ENCODE measurements around the gene SP3. TPM values are rescaled to one million over a fixed set of nuclear protein-coding genes. Genes with fewer than 3 reads are reported as not detected.

The SP3 gene
- total RNA-seq, 2 experiments from 2014 or later = 115 to 150 TPM

- intact Hi-C loops (cut with micrococcal nuclease; ENCODE audit: unreplicated experiment) = loop anchor here (5.0 to 10.0 kb wide), 3 partner anchors 117 to 515 kb away; partner anchors contain the start of gene CDCA7
- DNase-seq (ENCODE audit: low spot score) = peak; percentile 29
- CTCF ChIA-PET (ENCODE audit: unreplicated experiment) = interaction anchor here (0.6 kb wide), 1 partner anchor 31 kb away, joined by 3 read pairs; no protein-coding TSS in a partner anchor
- Histone ChIP-seq H3K36me3 (ENCODE audit: insufficient read depth, low read length) (no peaks in the 10 kb centered on the region), H2AFZ (ENCODE audit: low read length) (no peak overlapping the region), H4K20me1 (ENCODE audit: insufficient read depth, low read length) (no peaks in the 10 kb centered on the region), H3K79me2 (ENCODE audit: insufficient read depth, low read depth, low read length) (no peaks in the 10 kb centered on the region), H3K4me1 (ENCODE audit: insufficient read depth, low read length, poor library complexity, severe bottlenecking) (peaks cover 70% of the 10 kb centered on the region), H3K4me3 (ENCODE audit: low read depth, low read length, poor library complexity, severe bottlenecking) (no peak overlapping the region), H3K9me3 (ENCODE audit: low read length) (no peaks in the 10 kb centered on the region), H3K9me2 (ENCODE audit: insufficient read depth, low read length) (no peaks in the 10 kb centered on the region), H3K4me2 (ENCODE audit: low read length) (peak overlapping the region; percentile 41), H3K27ac (ENCODE audit: low read depth, low read length, poor library complexity, severe bottlenecking) (no peak overlapping the region)
- TF ChIP-seq EZH2phosphoT487 (IDR thresholded peaks at IDR 0.05; ENCODE audit: borderline replicate concordance, low read depth, low read length) (no peak), CTCF (conservative IDR thresholded peaks at IDR 0.05; ENCODE audit: low read length) (no peak)
- no TSS peak for BruUV-seq (replicated peaks)
- POLR2A ChIA-PET = interaction anchor here (0.7 to 1.0 kb wide), 2 partner anchors 11 to 26 kb away, joined by 3 to 4 read pairs; no protein-coding TSS in a partner anchor
Measured at GRCh38 chr2:173869244-173870229, 95.6 kb downstream of the SP3 start.

GRCh38 chr2:173868406-173868805 lies 96.8 kb downstream of the SP3 start:
- DNase-seq (ENCODE audit: low spot score) = no peak
- Histone ChIP-seq H3K27ac (ENCODE audit: low read depth, low read length, poor library complexity, severe bottlenecking) (no peak overlapping the region), H3K4me3 (ENCODE audit: low read depth, low read length, poor library complexity, severe bottlenecking) (no peak overlapping the region), H4K20me1 (ENCODE audit: insufficient read depth, low read length) (no peaks in the 10 kb centered on the region), H3K4me2 (ENCODE audit: low read length) (peak overlapping the region; percentile 41), H3K4me1 (ENCODE audit: insufficient read depth, low read length, poor library complexity, severe bottlenecking) (peaks cover 63% of the 10 kb centered on the region), H3K9me2 (ENCODE audit: insufficient read depth, low read length) (no peaks in the 10 kb centered on the region), H3K79me2 (ENCODE audit: insufficient read depth, low read depth, low read length) (no peaks in the 10 kb centered on the region), H3K9me3 (ENCODE audit: low read length) (no peaks in the 10 kb centered on the region), H3K36me3 (ENCODE audit: insufficient read depth, low read length) (no peaks in the 10 kb centered on the region), H2AFZ (ENCODE audit: low read length) (peak overlapping the region; percentile 17; the same call in 1 of the 2 replicates)
- POLR2A ChIA-PET = interaction anchor here (0.7 kb wide), 1 partner anchor 163 kb away, joined by 3 read pairs; no protein-coding TSS in a partner anchor
- BruUV-seq (replicated peaks) = no TSS peak
- CTCF ChIA-PET (ENCODE audit: unreplicated experiment) = no interaction called here
- intact Hi-C loops (cut with micrococcal nuclease; ENCODE audit: unreplicated experiment) = no loop called here
- TF ChIP-seq EZH2phosphoT487 (IDR thresholded peaks at IDR 0.05; ENCODE audit: borderline replicate concordance, low read depth, low read length) = no peak
- TF ChIP-seq CTCF (conservative IDR thresholded peaks at IDR 0.05; ENCODE audit: low read length) = no peak
